Stomach (tissue), 9 donors: ENCODE data around the gene NTM. TPM values are rescaled to one million over a fixed set of nuclear protein-coding genes. Genes with fewer than 3 reads are reported as not detected.

ENCODE experiments used
- DNase-seq, 2 donors: peaks; one replicate each; pipeline versions ENCODE4 v3.0.0 to v3.0.0-alpha.2; 2013 to 2019
- H3K27ac ChIP-seq, 5 donors: fragments of 200-600 bp in 4 of 5; sonication (generic) in 4 of 5; one replicate each; pipeline ENCODE4 v1.5.1; 2013 to 2019; ENCODE audit warnings: mild to moderate bottlenecking in 1 of 5, moderate library complexity in 1 of 5
- H3K27me3 ChIP-seq, 3 donors: fragments of 200-600 bp; sonication (generic); one replicate each; pipeline ENCODE4 v1.5.1; 2017 to 2019; ENCODE audit warnings: mixed run types in 1 of 3
- H3K36me3 ChIP-seq, 4 donors: fragments of 200-600 bp; sonication (generic); 1 replicate in 3 of 4; 2 replicates in 1 of 4; pipeline ENCODE4 v1.5.1; 2016 to 2019
- H3K4me1 ChIP-seq, 4 donors: fragments of 200-600 bp; sonication (generic); one replicate each; pipeline ENCODE4 v1.5.1; 2016 to 2019
- H3K4me3 ChIP-seq, 4 donors: fragments of 200-600 bp; sonication (generic) in 3 of 4; one replicate each; pipeline ENCODE4 v1.5.1; 2016 to 2019; ENCODE audit warnings: mild to moderate bottlenecking in 1 of 4
- H3K9me3 ChIP-seq, 4 donors: fragments of 200-600 bp; sonication (generic); one replicate each; pipeline ENCODE4 v1.5.1; 2016 to 2019
- CTCF ChIP-seq, 7 experiments: fragments of 450-650 bp in 4 of 7; fragments of 200-600 bp in 3 of 7; sonication (generic) in 3 of 7; IDR thresholded peaks; one replicate each; pipeline ENCODE4 v1.5.1; 2016 to 2019; ENCODE audit warnings: antibody characterized with exemption in 7 of 7, control low read depth in 2 of 7, mild to moderate bottlenecking in 1 of 7
- EP300 ChIP-seq: sonication (generic); formaldehyde crosslinking; IDR thresholded peaks from one replicate; pipeline ENCODE4 v1.6.1; 2017; ENCODE audit warnings: antibody characterized with exemption
- POLR2A ChIP-seq, 4 donors: fragments of 450-650 bp; IDR thresholded peaks; one replicate each; pipeline ENCODE4 v1.6.1; 2016; ENCODE audit warnings: antibody characterized with exemption in 4 of 4, control low read depth in 2 of 4, mild to moderate bottlenecking in 1 of 4, moderate library complexity in 1 of 4
- POLR2AphosphoS5 ChIP-seq, 3 donors: sonication (generic); formaldehyde crosslinking; IDR thresholded peaks; one replicate each; pipeline ENCODE4 v1.6.1; 2016; ENCODE audit warnings: antibody characterized with exemption in 3 of 3
- whole genome bisulfite sequencing, 5 donors: extraction: QIAGEN DNeasy Blood & Tissue Kit in 3 of 5; methylation state at CpG; one replicate each; pipeline versions ENCODE4 v1.1.5 to v1.1.7; 2013 to 2018; 5-methylcytosine and 5-hydroxymethylcytosine counted together
- intact Hi-C: fragments of 100-400 bp; cut with DNase I; formaldehyde crosslinking; loops from one replicate; pipeline ENCODE4 v1.15.1; 2023; ENCODE audit warnings: low total_unique reads
- polyA plus RNA-seq, 3 donors: library from polyadenylated mRNA; stranded (reverse); fragments of 200-250 nt; gene quantifications; one replicate each; pipeline ENCODE4 v1.2.3, GENCODE V29; 2013
- total RNA-seq, 5 donors: library from RNA; depleted of rRNA; stranded (reverse); fragments of >200 nt; gene quantifications; one replicate each; pipeline versions ENCODE4 v1.1.0 to v1.2.3, GENCODE V29; 2014 to 2016
- donor health status: healthy with polysubstance abuse.
- donor health status: Bipolar disorder and iron deficiency.
- donor health status: healthy.

The NTM gene
- total and polyA plus RNA-seq, 8 donors, result 0.50 to 8.4 (median 1.3) TPM; not detected in 3

- H3K27me3 ChIP-seq, result peaks cover 0 to 7% (median 0%) of the 10 kb centered on the region in 3 donors
- 24 to 89% (median 55%) methylated on average over 2 of the region's 2 CpGs for WGBS, 5 donors
- H3K4me1 ChIP-seq, result no peaks in the 10 kb centered on the region
- no peak for TF ChIP-seq POLR2AphosphoS5 (IDR thresholded peaks at IDR 0.05)
- TF ChIP-seq POLR2A (IDR thresholded peaks at IDR 0.05), result no peak
- TF ChIP-seq EP300, result no peak
- no peaks in the 10 kb centered on the region for H3K9me3 ChIP-seq
- intact Hi-C loops, result no loop called here
- no peak overlapping the region for H3K27ac ChIP-seq
- no peak overlapping the region for H3K4me3 ChIP-seq
- no peak for DNase-seq
- no peaks in the 10 kb centered on the region for H3K36me3 ChIP-seq
Measured at GRCh38 chr11:131522851-131523250, 152.4 kb downstream of the NTM start.

GRCh38 chr11:131530407-131530806, 160.0 kb downstream of the NTM start:
- no peak for TF ChIP-seq EP300
- no peak for TF ChIP-seq POLR2AphosphoS5 (IDR thresholded peaks at IDR 0.05)
- TF ChIP-seq CTCF (IDR thresholded peaks at IDR 0.05), result no peak
- TF ChIP-seq POLR2A (IDR thresholded peaks at IDR 0.05), result no peak
- H3K4me3 ChIP-seq, result no peak overlapping the region
- 7 to 40% (median 38%) methylated on average over 2 of the region's 2 CpGs for WGBS, 5 donors
- intact Hi-C loops, result loop anchor here (10.0 kb wide), 1 partner anchor 296 kb away; no protein-coding TSS in a partner anchor
- peak in 1 of 2 donors; percentile 22 for DNase-seq
- no peaks in the 10 kb centered on the region for H3K4me1 ChIP-seq
- H3K36me3 ChIP-seq, result no peaks in the 10 kb centered on the region
- no peak overlapping the region for H3K27ac ChIP-seq
- no peaks in the 10 kb centered on the region for H3K9me3 ChIP-seq
- peaks cover 0 to 1% (median 0%) of the 10 kb centered on the region in 3 donors for H3K27me3 ChIP-seq

GRCh38 chr11:131533149-131533548, 162.7 kb downstream of the NTM start:
- Histone ChIP-seq H3K4me3 (no peak overlapping the region), H3K36me3 (no peaks in the 10 kb centered on the region), H3K27me3 (no peaks in the 10 kb centered on the region), H3K4me1 (no peaks in the 10 kb centered on the region), H3K27ac (no peak overlapping the region), H3K9me3 (no peaks in the 10 kb centered on the region)
- 67 to 80% (median 76%) methylated on average over 8 of the region's 8 CpGs for WGBS, 5 donors
- DNase-seq, result no peak
- intact Hi-C loops, result loop anchor here (10.0 kb wide), 1 partner anchor 298 kb away; no protein-coding TSS in a partner anchor
- TF ChIP-seq CTCF (IDR thresholded peaks at IDR 0.05), result no peak
- no peak for TF ChIP-seq POLR2AphosphoS5 (IDR thresholded peaks at IDR 0.05)
- no peak for TF ChIP-seq EP300
- no peak for TF ChIP-seq POLR2A (IDR thresholded peaks at IDR 0.05)

GRCh38 chr11:131533998-131534397, 163.6 kb downstream of the NTM start:
- H3K27me3 ChIP-seq, result no peaks in the 10 kb centered on the region
- TF ChIP-seq POLR2AphosphoS5 (IDR thresholded peaks at IDR 0.05), result no peak
- no peak for TF ChIP-seq POLR2A (IDR thresholded peaks at IDR 0.05)
- TF ChIP-seq EP300, result no peak
- no peak for TF ChIP-seq CTCF (IDR thresholded peaks at IDR 0.05)
- no peaks in the 10 kb centered on the region for H3K36me3 ChIP-seq
- intact Hi-C loops, result loop anchor here (10.0 kb wide), 1 partner anchor 299 kb away; no protein-coding TSS in a partner anchor
- WGBS, 5 donors, result 57 to 74% (median 73%) methylated on average over 6 of the region's 6 CpGs
- no peak overlapping the region for H3K27ac ChIP-seq
- H3K4me1 ChIP-seq, result no peaks in the 10 kb centered on the region
- DNase-seq, result no peak
- H3K4me3 ChIP-seq, result no peak overlapping the region
- no peaks in the 10 kb centered on the region for H3K9me3 ChIP-seq

- DNase-seq, result no peak
- Histone ChIP-seq H3K4me3 (no peak overlapping the region), H3K36me3 (no peaks in the 10 kb centered on the region), H3K4me1 (no peaks in the 10 kb centered on the region), H3K9me3 (no peaks in the 10 kb centered on the region), H3K27ac (no peak overlapping the region), H3K27me3 (no peaks in the 10 kb centered on the region)
- WGBS, 5 donors, result 70 to 86% (median 82%) methylated on average over 5 of the region's 5 CpGs
- no peak for TF ChIP-seq CTCF (IDR thresholded peaks at IDR 0.05)
- no peak for TF ChIP-seq POLR2AphosphoS5 (IDR thresholded peaks at IDR 0.05)
- no peak for TF ChIP-seq EP300
- intact Hi-C loops, result loop anchor here (10.0 kb wide), 1 partner anchor 300 kb away; no protein-coding TSS in a partner anchor
Measured at GRCh38 chr11:131534611-131535010, 164.2 kb downstream of the NTM start.
